Suprapubic skin (tissue), 3 donors: ENCODE results near the gene LRCOL1.

Source experiments
- CTCF ChIP-seq, 2 donors: fragments of 200-600 bp in 1 of 2; fragments of 450-650 bp in 1 of 2; sonication (generic) in 1 of 2; IDR thresholded peaks; one replicate each; pipeline ENCODE4 v1.5.1; 2016 to 2019; ENCODE audit warnings: antibody characterized with exemption in 2 of 2, mild to moderate bottlenecking in 1 of 2, moderate library complexity in 1 of 2
- EP300 ChIP-seq: sonication (generic); formaldehyde crosslinking; IDR thresholded peaks from one replicate; pipeline ENCODE4 v1.6.1; 2017; ENCODE audit warnings: antibody characterized with exemption
- POLR2A ChIP-seq, 2 donors: fragments of 450-650 bp; IDR thresholded peaks; one replicate each; pipeline ENCODE4 v1.6.1; 2017; ENCODE audit warnings: antibody characterized with exemption in 2 of 2, mild to moderate bottlenecking in 2 of 2, moderate library complexity in 2 of 2

DNA sequence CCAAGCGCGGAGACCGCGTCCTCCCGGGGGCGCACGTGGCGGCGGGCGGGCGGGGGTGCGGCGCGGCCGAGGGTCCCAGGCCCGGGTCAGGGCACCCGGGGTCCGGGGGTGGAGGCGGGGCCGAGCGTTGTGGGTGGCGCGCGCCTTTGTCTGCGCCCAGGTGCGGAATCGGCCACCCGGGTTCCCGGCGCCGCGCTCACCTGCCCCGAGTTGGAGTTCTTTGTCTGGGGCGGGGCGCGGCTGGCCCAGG, 50.1 kb downstream of the LRCOL1 start:
- no peak for TF ChIP-seq POLR2A (IDR thresholded peaks at IDR 0.05)
- TF ChIP-seq CTCF (IDR thresholded peaks at IDR 0.05), result no peak
- no peak for TF ChIP-seq EP300
